ENCODE results near the gene UBXN1. TPM values are rescaled to one million over a fixed set of nuclear protein-coding genes. Genes with fewer than 3 reads are reported as not detected.

UBXN1 gene
- total and polyA plus RNA-seq, 2 donors from 2014 or later = 89.2 to 139 TPM

- TF ChIP-seq CTCF (IDR thresholded peaks at IDR 0.05; ENCODE audit: borderline replicate concordance, extremely low read depth, insufficient read depth) = no peak
- no peak for DNase-seq
- Histone ChIP-seq H3K4me3 (ENCODE audit: low read length in 3 of 3) (no peak overlapping the region), H3K36me3 (ENCODE audit: control insufficient read depth in 2 of 3, insufficient read depth in 3 of 3, low read length in 3 of 3) (peaks cover 0 to under 1% (median 0%) of the 10 kb centered on the region in 3 donors), H3K4me1 (ENCODE audit: control insufficient read depth in 2 of 3, insufficient read depth in 2 of 3, low read depth in 1 of 3, low read length in 3 of 3) (peaks cover 0 to 8% (median 4%) of the 10 kb centered on the region in 3 donors), H3K27me3 (ENCODE audit: control insufficient read depth, insufficient read depth, low read length) (no peaks in the 10 kb centered on the region), H3K27ac (ENCODE audit: low read depth in 2 of 2, low read length in 2 of 2) (no peak overlapping the region), H3K9ac (ENCODE audit: low read length in 3 of 3) (no peak overlapping the region), H3K9me3 (ENCODE audit: control insufficient read depth in 2 of 3, insufficient read depth in 1 of 3, low read length in 3 of 3) (no peaks in the 10 kb centered on the region)
- intact Hi-C loops (cut with DNase I) = no loop called here
- no peak for FAIRE-seq
Measured at GRCh38 chr11:62682518-62682917, 3.6 kb upstream of the UBXN1 start.

GRCh38 chr11:62680825-62681240 is 2.0 kb upstream of the UBXN1 start:
- H3K9ac ChIP-seq (ENCODE audit: low read length in 3 of 3) = no peak overlapping the region
- TF ChIP-seq CTCF (IDR thresholded peaks at IDR 0.05; ENCODE audit: borderline replicate concordance, extremely low read depth, insufficient read depth) = peak; percentile 69
- peaks cover 0 to 5% (median 0%) of the 10 kb centered on the region in 3 donors for H3K36me3 ChIP-seq (ENCODE audit: control insufficient read depth in 2 of 3, insufficient read depth in 3 of 3, low read length in 3 of 3)
- peaks cover 0 to 8% (median 4%) of the 10 kb centered on the region in 3 donors for H3K4me1 ChIP-seq (ENCODE audit: control insufficient read depth in 2 of 3, insufficient read depth in 2 of 3, low read depth in 1 of 3, low read length in 3 of 3)
- DNase-seq (peak in 3 of 5 donors; percentile 43 to 74 (median 69)), FAIRE-seq (no peak)
- intact Hi-C loops (cut with DNase I) = no loop called here
- no peaks in the 10 kb centered on the region for H3K9me3 ChIP-seq (ENCODE audit: control insufficient read depth in 2 of 3, insufficient read depth in 1 of 3, low read length in 3 of 3)
- H3K27me3 ChIP-seq (ENCODE audit: control insufficient read depth, insufficient read depth, low read length) = no peaks in the 10 kb centered on the region
- no peak overlapping the region for H3K27ac ChIP-seq (ENCODE audit: low read depth in 2 of 2, low read length in 2 of 2)
- no peak overlapping the region for H3K4me3 ChIP-seq (ENCODE audit: low read length in 3 of 3)

- FAIRE-seq = no peak
- no peak for TF ChIP-seq CTCF (IDR thresholded peaks at IDR 0.05; ENCODE audit: borderline replicate concordance, extremely low read depth, insufficient read depth)
Measured at GRCh38 chr11:62678433-62678769, 472 bp downstream of the UBXN1 start.

GRCh38 chr11:62677714-62678113 is 1.2 kb downstream of the UBXN1 start:
- Histone ChIP-seq H3K27ac (ENCODE audit: low read depth in 2 of 2, low read length in 2 of 2) (no peak overlapping the region), H3K4me3 (ENCODE audit: low read length in 3 of 3) (peak overlapping the region in 2 of 3 donors; percentile 74 to 94), H3K9me3 (ENCODE audit: control insufficient read depth in 2 of 3, insufficient read depth in 1 of 3, low read length in 3 of 3) (no peaks in the 10 kb centered on the region), H3K9ac (ENCODE audit: low read length in 3 of 3) (no peak overlapping the region), H3K36me3 (ENCODE audit: control insufficient read depth in 2 of 3, insufficient read depth in 3 of 3, low read length in 3 of 3) (peaks cover 0 to 5% (median 2%) of the 10 kb centered on the region in 3 donors), H3K27me3 (ENCODE audit: control insufficient read depth, insufficient read depth, low read length) (no peaks in the 10 kb centered on the region), H3K4me1 (ENCODE audit: control insufficient read depth in 2 of 3, insufficient read depth in 2 of 3, low read depth in 1 of 3, low read length in 3 of 3) (peaks cover 0 to 13% (median 8%) of the 10 kb centered on the region in 3 donors)
- intact Hi-C loops (cut with DNase I) = no loop called here
- FAIRE-seq = no peak
- TF ChIP-seq CTCF (IDR thresholded peaks at IDR 0.05; ENCODE audit: borderline replicate concordance, extremely low read depth, insufficient read depth) = no peak
- DNase-seq = no peak

More at GRCh38 chr11:62678433-62678769, 472 bp downstream of the UBXN1 start:
- H3K4me1 ChIP-seq (ENCODE audit: control insufficient read depth in 2 of 3, insufficient read depth in 2 of 3, low read depth in 1 of 3, low read length in 3 of 3) = peaks cover 0 to 8% (median 4%) of the 10 kb centered on the region in 3 donors
- H3K9ac ChIP-seq (ENCODE audit: low read length in 3 of 3) = peak overlapping the region; percentile 43 to 90 (median 88)
- H3K27ac ChIP-seq (ENCODE audit: low read depth in 2 of 2, low read length in 2 of 2) = peak overlapping the region; percentile 66 to 82
- no peaks in the 10 kb centered on the region for H3K9me3 ChIP-seq (ENCODE audit: control insufficient read depth in 2 of 3, insufficient read depth in 1 of 3, low read length in 3 of 3)
- intact Hi-C loops (cut with DNase I) = no loop called here
- H3K36me3 ChIP-seq (ENCODE audit: control insufficient read depth in 2 of 3, insufficient read depth in 3 of 3, low read length in 3 of 3) = peaks cover 0 to 5% (median 2%) of the 10 kb centered on the region in 3 donors
- no peaks in the 10 kb centered on the region for H3K27me3 ChIP-seq (ENCODE audit: control insufficient read depth, insufficient read depth, low read length)
- DNase-seq = no peak
- H3K4me3 ChIP-seq (ENCODE audit: low read length in 3 of 3) = peak overlapping the region; percentile 74 to 94 (median 86)
